ENCODE data around the gene ZNF862.
"Not testable (repeated sequence)": the region's sequence is repeated elsewhere in the genome, so short reads cannot be mapped to it uniquely, and the experiment has no call there.

ZNF862 gene

GRCh38 chr7:149826344-149827088 lies 11.7 kb upstream of the ZNF862 start:
- Histone ChIP-seq H3K27ac (ENCODE audit: low read length) (no peak overlapping the region), H3K4me1 (ENCODE audit: control insufficient read depth in 1 of 2, insufficient read depth in 2 of 2, low read length in 2 of 2) (no peaks in the 10 kb centered on the region), H3K9me3 (ENCODE audit: control insufficient read depth in 1 of 2, low read length in 2 of 2) (no peaks in the 10 kb centered on the region), H3K27me3 (ENCODE audit: low read depth, low read length) (no peaks in the 10 kb centered on the region), H3K4me3 (ENCODE audit: low read depth in 1 of 2, low read length in 2 of 2) (no peak overlapping the region), H3K36me3 (ENCODE audit: control insufficient read depth in 1 of 2, insufficient read depth in 2 of 2, low read length in 2 of 2) (no peaks in the 10 kb centered on the region)

- no peak overlapping the region for H3K4me3 ChIP-seq (ENCODE audit: low read depth in 1 of 2, low read length in 2 of 2)
- no peaks in the 10 kb centered on the region for H3K36me3 ChIP-seq (ENCODE audit: control insufficient read depth in 1 of 2, insufficient read depth in 2 of 2, low read length in 2 of 2)
- no peak overlapping the region for H3K27ac ChIP-seq (ENCODE audit: low read length)
- no peaks in the 10 kb centered on the region for H3K4me1 ChIP-seq (ENCODE audit: control insufficient read depth in 1 of 2, insufficient read depth in 2 of 2, low read length in 2 of 2)
- no peaks in the 10 kb centered on the region for H3K9me3 ChIP-seq (ENCODE audit: control insufficient read depth in 1 of 2, low read length in 2 of 2)
- no peaks in the 10 kb centered on the region for H3K27me3 ChIP-seq (ENCODE audit: low read depth, low read length)
These were observed 10.8 kb upstream of the ZNF862 start for GRCh38 chr7:149827089-149827981.

GRCh38 chr7:149828357-149829309 lies 9.5 kb upstream of the ZNF862 start:
- no peaks in the 10 kb centered on the region for H3K9me3 ChIP-seq (ENCODE audit: control insufficient read depth in 1 of 2, low read length in 2 of 2)
- no peaks in the 10 kb centered on the region for H3K4me1 ChIP-seq (ENCODE audit: control insufficient read depth in 1 of 2, insufficient read depth in 2 of 2, low read length in 2 of 2)
- H3K4me3 ChIP-seq (ENCODE audit: low read depth in 1 of 2, low read length in 2 of 2), result no peak overlapping the region
- no peaks in the 10 kb centered on the region for H3K36me3 ChIP-seq (ENCODE audit: control insufficient read depth in 1 of 2, insufficient read depth in 2 of 2, low read length in 2 of 2)
- no peak overlapping the region for H3K27ac ChIP-seq (ENCODE audit: low read length)
- no peaks in the 10 kb centered on the region for H3K27me3 ChIP-seq (ENCODE audit: low read depth, low read length)

- not testable (repeated sequence) for H3K36me3 ChIP-seq (ENCODE audit: control insufficient read depth in 1 of 2, insufficient read depth in 2 of 2, low read length in 2 of 2); H3K9me3 ChIP-seq (ENCODE audit: control insufficient read depth in 1 of 2, low read length in 2 of 2); H3K4me3 ChIP-seq (ENCODE audit: low read depth in 1 of 2, low read length in 2 of 2)
These were observed 7.6 kb upstream of the ZNF862 start for GRCh38 chr7:149830527-149830926.

GRCh38 chr7:149830997-149831740 lies 7.0 kb upstream of the ZNF862 start:
- H3K36me3 ChIP-seq (ENCODE audit: control insufficient read depth in 1 of 2, insufficient read depth in 2 of 2, low read length in 2 of 2), result no peaks in the 10 kb centered on the region
- H3K9me3 ChIP-seq (ENCODE audit: control insufficient read depth in 1 of 2, low read length in 2 of 2), result no peaks in the 10 kb centered on the region
- no peak overlapping the region for H3K27ac ChIP-seq (ENCODE audit: low read length)
- H3K27me3 ChIP-seq (ENCODE audit: low read depth, low read length), result no peaks in the 10 kb centered on the region
- no peaks in the 10 kb centered on the region for H3K4me1 ChIP-seq (ENCODE audit: control insufficient read depth in 1 of 2, insufficient read depth in 2 of 2, low read length in 2 of 2)
- H3K4me3 ChIP-seq (ENCODE audit: low read depth in 1 of 2, low read length in 2 of 2), result no peak overlapping the region

More at GRCh38 chr7:149830527-149830926, 7.6 kb upstream of the ZNF862 start:
- H3K27me3 ChIP-seq (ENCODE audit: low read depth, low read length); H3K4me1 ChIP-seq (ENCODE audit: control insufficient read depth in 1 of 2, insufficient read depth in 2 of 2, low read length in 2 of 2); H3K27ac ChIP-seq (ENCODE audit: low read length): not testable (repeated sequence)

- Histone ChIP-seq H3K27ac (ENCODE audit: low read length) (no peak overlapping the region), H3K36me3 (ENCODE audit: control insufficient read depth in 1 of 2, insufficient read depth in 2 of 2, low read length in 2 of 2) (no peaks in the 10 kb centered on the region), H3K4me3 (ENCODE audit: low read depth in 1 of 2, low read length in 2 of 2) (no peak overlapping the region), H3K4me1 (ENCODE audit: control insufficient read depth in 1 of 2, insufficient read depth in 2 of 2, low read length in 2 of 2) (no peaks in the 10 kb centered on the region), H3K9me3 (ENCODE audit: control insufficient read depth in 1 of 2, low read length in 2 of 2) (no peaks in the 10 kb centered on the region), H3K27me3 (ENCODE audit: low read depth, low read length) (no peaks in the 10 kb centered on the region)
These were observed 6.4 kb upstream of the ZNF862 start for GRCh38 chr7:149831741-149832219.

GRCh38 chr7:149832332-149833041 lies 5.7 kb upstream of the ZNF862 start:
- no peaks in the 10 kb centered on the region for H3K9me3 ChIP-seq (ENCODE audit: control insufficient read depth in 1 of 2, low read length in 2 of 2)
- H3K36me3 ChIP-seq (ENCODE audit: control insufficient read depth in 1 of 2, insufficient read depth in 2 of 2, low read length in 2 of 2), result no peaks in the 10 kb centered on the region
- no peak overlapping the region for H3K4me3 ChIP-seq (ENCODE audit: low read depth in 1 of 2, low read length in 2 of 2)
- no peaks in the 10 kb centered on the region for H3K27me3 ChIP-seq (ENCODE audit: low read depth, low read length)
- no peak overlapping the region for H3K27ac ChIP-seq (ENCODE audit: low read length)
- no peaks in the 10 kb centered on the region for H3K4me1 ChIP-seq (ENCODE audit: control insufficient read depth in 1 of 2, insufficient read depth in 2 of 2, low read length in 2 of 2)

- Histone ChIP-seq H3K27ac (ENCODE audit: low read length) (no peak overlapping the region), H3K4me3 (ENCODE audit: low read depth in 1 of 2, low read length in 2 of 2) (no peak overlapping the region), H3K9me3 (ENCODE audit: control insufficient read depth in 1 of 2, low read length in 2 of 2) (no peaks in the 10 kb centered on the region), H3K36me3 (ENCODE audit: control insufficient read depth in 1 of 2, insufficient read depth in 2 of 2, low read length in 2 of 2) (no peaks in the 10 kb centered on the region), H3K4me1 (ENCODE audit: control insufficient read depth in 1 of 2, insufficient read depth in 2 of 2, low read length in 2 of 2) (peaks cover 0 to 5% of the 10 kb centered on the region in 2 donors), H3K27me3 (ENCODE audit: low read depth, low read length) (no peaks in the 10 kb centered on the region)
These were observed 4.6 kb upstream of the ZNF862 start for GRCh38 chr7:149833495-149834130.

- H3K9me3 ChIP-seq (ENCODE audit: control insufficient read depth in 1 of 2, low read length in 2 of 2), result no peaks in the 10 kb centered on the region
- H3K27me3 ChIP-seq (ENCODE audit: low read depth, low read length), result no peaks in the 10 kb centered on the region
- peaks cover 8 to 12% of the 10 kb centered on the region in 2 donors for H3K4me1 ChIP-seq (ENCODE audit: control insufficient read depth in 1 of 2, insufficient read depth in 2 of 2, low read length in 2 of 2)
- H3K27ac ChIP-seq (ENCODE audit: low read length), result no peak overlapping the region
- H3K36me3 ChIP-seq (ENCODE audit: control insufficient read depth in 1 of 2, insufficient read depth in 2 of 2, low read length in 2 of 2), result no peaks in the 10 kb centered on the region
- H3K4me3 ChIP-seq (ENCODE audit: low read depth in 1 of 2, low read length in 2 of 2), result no peak overlapping the region
These were observed 3.6 kb upstream of the ZNF862 start for GRCh38 chr7:149834601-149835000.

GRCh38 chr7:149836434-149836833 lies 1.7 kb upstream of the ZNF862 start:
- Histone ChIP-seq H3K27ac (ENCODE audit: low read length) (no peak overlapping the region), H3K4me3 (ENCODE audit: low read depth in 1 of 2, low read length in 2 of 2) (no peak overlapping the region), H3K9me3 (ENCODE audit: control insufficient read depth in 1 of 2, low read length in 2 of 2) (no peaks in the 10 kb centered on the region), H3K27me3 (ENCODE audit: low read depth, low read length) (no peaks in the 10 kb centered on the region), H3K4me1 (ENCODE audit: control insufficient read depth in 1 of 2, insufficient read depth in 2 of 2, low read length in 2 of 2) (peaks cover 9 to 14% of the 10 kb centered on the region in 2 donors), H3K36me3 (ENCODE audit: control insufficient read depth in 1 of 2, insufficient read depth in 2 of 2, low read length in 2 of 2) (no peaks in the 10 kb centered on the region)
